Stimulated activated CD8-positive, alpha-beta memory T cell treated with anti-CD3 and anti-CD28 coated beads, Interleukin-4, amount 100 ng/mL, for 24 hours (primary cell): ENCODE data around the gene TMEM95.
"Not testable (repeated sequence)": the region's sequence is repeated elsewhere in the genome, so short reads cannot be mapped to it uniquely, and the experiment has no call there.

Experiments
- DNase-seq: peaks from one replicate; pipeline ENCODE4 v3.0.0-alpha.2; 2020; ENCODE audit warnings: low read depth

The TMEM95 gene

GRCh38 chr17:7346761-7347614, 8.0 kb upstream of the TMEM95 start:
- DNase-seq, result no peak

GRCh38 chr17:7347630-7348477, 7.1 kb upstream of the TMEM95 start:
- no peak for DNase-seq

- DNase-seq, result no peak
These were observed 6.3 kb upstream of the TMEM95 start for GRCh38 chr17:7348478-7349242.

GRCh38 chr17:7351665-7352502, 3.1 kb upstream of the TMEM95 start, which contains the start of gene KCTD11:
KCTD11 (plus strand) TSS chr17:7352162.
- DNase-seq, result peak; percentile 69

GRCh38 chr17:7352503-7352889, 2.5 kb upstream of the TMEM95 start:
- no peak for DNase-seq

DNA sequence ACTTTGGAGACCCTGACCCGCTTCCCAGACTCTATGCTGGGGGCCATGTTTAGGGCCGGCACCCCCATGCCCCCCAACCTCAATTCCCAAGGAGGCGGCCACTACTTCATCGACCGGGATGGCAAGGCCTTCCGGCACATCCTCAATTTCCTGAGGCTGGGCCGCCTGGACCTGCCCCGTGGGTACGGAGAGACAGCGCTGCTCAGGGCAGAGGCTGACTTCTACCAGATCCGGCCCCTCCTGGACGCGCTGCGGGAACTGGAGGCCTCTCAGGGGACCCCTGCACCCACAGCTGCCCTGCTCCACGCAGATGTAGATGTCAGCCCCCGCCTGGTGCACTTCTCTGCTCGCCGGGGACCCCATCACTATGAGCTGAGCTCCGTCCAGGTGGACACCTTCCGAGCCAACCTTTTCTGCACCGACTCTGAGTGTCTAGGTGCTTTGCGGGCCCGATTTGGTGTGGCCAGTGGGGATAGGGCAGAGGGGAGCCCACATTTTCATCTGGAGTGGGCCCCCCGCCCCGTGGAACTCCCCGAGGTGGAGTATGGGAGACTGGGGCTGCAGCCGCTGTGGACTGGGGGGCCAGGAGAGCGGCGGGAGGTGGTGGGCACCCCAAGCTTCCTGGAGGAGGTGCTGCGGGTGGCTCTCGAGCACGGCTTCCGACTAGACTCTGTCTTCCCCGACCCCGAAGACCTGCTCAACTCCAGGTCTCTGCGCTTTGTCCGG, 1.9 kb upstream of the TMEM95 start:
- DNase-seq, result no peak

DNA sequence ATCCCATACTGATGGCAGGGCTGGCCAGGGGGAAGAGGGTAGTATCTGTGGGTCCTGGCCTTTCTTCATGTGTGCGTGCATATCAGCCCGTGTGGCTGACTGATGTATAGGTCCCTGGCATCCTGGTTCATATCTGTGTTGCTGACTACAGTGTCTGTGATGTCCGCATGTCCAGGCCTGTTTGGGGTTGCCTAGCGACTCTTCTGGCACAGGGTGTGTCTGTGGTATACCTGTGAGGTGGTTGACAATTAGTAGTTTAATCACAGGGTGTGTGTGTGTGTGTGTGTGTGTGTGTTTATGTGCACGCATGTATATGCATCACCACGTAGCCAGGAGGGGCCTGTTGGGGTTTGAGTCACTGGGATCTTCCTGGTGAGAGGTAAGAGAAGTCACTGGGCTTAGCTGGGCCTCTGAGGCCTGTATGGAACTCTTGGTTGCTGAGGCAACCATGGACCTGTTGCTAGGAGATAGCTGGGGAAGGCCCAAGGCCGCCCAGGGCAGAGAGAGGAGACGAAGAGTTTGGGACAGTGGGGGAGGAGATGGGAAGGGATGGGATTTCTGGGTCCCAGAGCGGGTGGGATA, 603 bp upstream of the TMEM95 start:
- DNase-seq, result no peak

- DNase-seq, result no peak
These were observed 617 bp downstream of the TMEM95 start for GRCh38 chr17:7355573-7355972.

- DNase-seq, result peak; percentile 73
These were observed 1.2 kb downstream of the TMEM95 start for GRCh38 chr17:7356072-7356549.

DNA sequence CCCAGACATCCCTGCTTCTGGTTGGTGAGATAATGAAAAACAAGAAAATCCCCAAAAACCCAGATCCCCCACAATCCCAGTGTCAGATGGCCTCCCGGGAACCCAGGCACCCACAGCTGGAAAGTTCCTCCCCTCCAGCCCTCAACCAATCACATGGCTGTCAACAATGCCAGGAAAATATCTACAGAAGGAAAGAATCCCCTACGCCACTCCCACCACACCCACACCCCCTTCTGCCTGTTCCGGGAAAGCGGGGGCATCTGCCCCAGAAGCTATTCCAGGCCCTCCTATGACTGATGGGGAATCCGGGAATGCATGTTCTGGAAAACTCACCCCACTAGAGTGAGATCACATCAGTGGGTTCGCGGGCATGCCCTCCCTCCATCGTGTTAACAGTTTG, 1.8 kb downstream of the TMEM95 start:
- DNase-seq, result no peak

GRCh38 chr17:7357381-7357780, 2.4 kb downstream of the TMEM95 start:
- no peak for DNase-seq

DNA sequence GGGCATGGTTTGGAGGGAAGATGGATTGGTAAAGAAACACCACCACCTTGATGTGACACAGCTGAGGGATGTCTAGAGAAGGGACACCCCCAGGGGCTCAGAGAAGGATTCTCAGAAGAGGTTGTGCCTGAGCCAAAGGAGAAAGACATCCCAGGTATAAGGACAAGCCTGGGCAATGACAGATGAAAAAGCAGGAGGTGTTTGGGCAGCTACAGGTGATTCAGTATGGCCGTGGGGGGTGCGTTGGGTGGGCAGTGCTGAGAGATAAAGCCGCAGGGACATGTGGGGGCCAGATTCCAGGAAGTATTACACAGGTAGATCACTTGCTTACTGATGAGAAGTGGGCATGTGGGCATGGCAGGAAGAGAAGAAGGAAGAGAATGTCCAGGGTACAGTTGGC, 7.0 kb downstream of the TMEM95 start:
- DNase-seq, result no peak

DNA sequence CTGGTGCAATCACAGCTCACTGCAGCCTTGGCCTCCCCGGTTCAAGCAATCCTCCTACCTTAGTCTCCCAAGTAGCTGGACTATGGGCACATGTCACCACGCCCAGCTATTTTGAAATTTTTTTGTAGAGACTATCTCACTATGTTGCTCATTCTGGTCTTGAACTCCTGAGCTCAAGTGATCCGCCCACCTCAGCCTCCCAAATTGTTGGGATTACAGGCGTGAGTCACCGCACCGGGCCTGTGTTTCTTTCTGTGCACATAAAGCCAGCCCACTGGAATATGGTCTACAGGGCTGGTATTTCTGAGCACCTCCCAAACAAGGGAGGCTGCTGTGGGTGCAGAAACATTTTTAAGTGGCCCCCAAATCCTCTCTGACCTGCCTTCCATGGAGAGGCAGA, 8.4 kb downstream of the TMEM95 start:
- DNase-seq, result no peak

- DNase-seq, result not testable (repeated sequence)
These were observed 11.0 kb downstream of the TMEM95 start for GRCh38 chr17:7365963-7366362.

GRCh38 chr17:7367083-7367482, 12.1 kb downstream of the TMEM95 start:
- no peak for DNase-seq

GRCh38 chr17:7367918-7368598, 13.1 kb downstream of the TMEM95 start:
- no peak for DNase-seq

GRCh38 chr17:7368599-7368994, 13.6 kb downstream of the TMEM95 start:
- DNase-seq, result not testable (repeated sequence)

GRCh38 chr17:7369825-7370224, 14.9 kb downstream of the TMEM95 start:
- DNase-seq, result no peak

- no peak for DNase-seq
These were observed 15.9 kb downstream of the TMEM95 start for GRCh38 chr17:7370853-7371252.

DNA sequence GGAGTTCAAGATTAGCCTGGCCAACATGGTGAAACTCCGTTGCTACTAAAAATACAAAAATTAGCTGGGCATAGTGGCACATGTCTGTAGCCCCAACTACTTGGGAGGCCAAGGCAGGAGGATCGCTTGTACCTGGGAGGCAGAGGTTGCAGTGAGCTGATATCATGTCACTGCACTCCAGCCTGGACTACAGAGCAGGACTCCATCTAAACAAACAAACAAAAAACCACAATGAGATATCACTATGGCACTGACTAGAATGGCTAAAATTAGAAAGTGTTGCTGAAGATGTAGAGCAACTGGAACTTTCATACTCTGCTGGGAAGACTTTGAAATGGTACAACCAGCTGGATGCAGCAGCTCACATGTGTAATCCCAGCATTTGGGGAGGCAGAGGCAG, 19.4 kb downstream of the TMEM95 start:
- no peak for DNase-seq
